ENCODE results near the gene DAAM2. TPM values are rescaled to one million over a fixed set of nuclear protein-coding genes. Genes with fewer than 3 reads are reported as not detected.

Gene DAAM2
- total RNA-seq, 6 experiments from 2014 or later: 1.6 to 9.8 (median 4.7) TPM

GRCh38 chr6:39902136-39902535 lies 110.0 kb downstream of the DAAM2 start:
- Histone ChIP-seq H3K4me1 (peaks cover 0 to 29% (median 8%) of the 10 kb centered on the region in 4 donors), H3K36me3 (peaks cover 0 to 13% (median 4%) of the 10 kb centered on the region in 4 donors), H3K9me3 (no peaks in the 10 kb centered on the region), H3K27me3 (no peaks in the 10 kb centered on the region), H3K4me3 (no peak overlapping the region), H3K27ac (peak overlapping the region in 1 of 3 donors; percentile 61)
- TF ChIP-seq, protein P1, sequence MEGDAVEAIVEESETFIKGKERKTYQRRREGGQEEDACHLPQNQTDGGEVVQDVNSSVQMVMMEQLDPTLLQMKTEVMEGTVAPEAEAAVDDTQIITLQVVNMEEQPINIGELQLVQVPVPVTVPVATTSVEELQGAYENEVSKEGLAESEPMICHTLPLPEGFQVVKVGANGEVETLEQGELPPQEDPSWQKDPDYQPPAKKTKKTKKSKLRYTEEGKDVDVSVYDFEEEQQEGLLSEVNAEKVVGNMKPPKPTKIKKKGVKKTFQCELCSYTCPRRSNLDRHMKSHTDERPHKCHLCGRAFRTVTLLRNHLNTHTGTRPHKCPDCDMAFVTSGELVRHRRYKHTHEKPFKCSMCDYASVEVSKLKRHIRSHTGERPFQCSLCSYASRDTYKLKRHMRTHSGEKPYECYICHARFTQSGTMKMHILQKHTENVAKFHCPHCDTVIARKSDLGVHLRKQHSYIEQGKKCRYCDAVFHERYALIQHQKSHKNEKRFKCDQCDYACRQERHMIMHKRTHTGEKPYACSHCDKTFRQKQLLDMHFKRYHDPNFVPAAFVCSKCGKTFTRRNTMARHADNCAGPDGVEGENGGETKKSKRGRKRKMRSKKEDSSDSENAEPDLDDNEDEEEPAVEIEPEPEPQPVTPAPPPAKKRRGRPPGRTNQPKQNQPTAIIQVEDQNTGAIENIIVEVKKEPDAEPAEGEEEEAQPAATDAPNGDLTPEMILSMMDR (IDR thresholded peaks at IDR 0.05): no peak
- DNase-seq: no peak
- peak in 3 of 4 donors; percentile 1 to 18 (median 5) for ATAC-seq
- intact Hi-C loops (cut with DNase I): loop anchor here in 1 of 2 donors (10.0 kb wide), 1 partner anchor 537 kb away; no protein-coding TSS in a partner anchor
- WGBS (ENCODE audit: insufficient coverage, low coverage, low lambda C conversion rate, missing lambda C conversion rate): 80% methylated on average over 1 of the region's 2 CpGs

- peak in 1 of 4 donors; percentile 4 for ATAC-seq
- DNase-seq: peak in 1 of 3 donors; percentile 41
- intact Hi-C loops (cut with DNase I): loop anchor here in 1 of 2 donors (10.0 kb wide), 1 partner anchor 538 kb away; no protein-coding TSS in a partner anchor
- no peaks in the 10 kb centered on the region for H3K27me3 ChIP-seq
- peaks cover 0 to 13% (median 4%) of the 10 kb centered on the region in 4 donors for H3K36me3 ChIP-seq
- no peak overlapping the region for H3K4me3 ChIP-seq
- H3K4me1 ChIP-seq: peaks cover 0 to 29% (median 8%) of the 10 kb centered on the region in 4 donors
- H3K27ac ChIP-seq: no peak overlapping the region
- WGBS (ENCODE audit: insufficient coverage, low coverage, low lambda C conversion rate, missing lambda C conversion rate): no CpG with 5 or more reads among the region's 4 CpGs
- TF ChIP-seq, protein P1 (IDR thresholded peaks at IDR 0.05): peak in 2 of 4 donors; percentile 17 to 27
- no peak for TF ChIP-seq POLR2A (IDR thresholded peaks at IDR 0.05)
- H3K9me3 ChIP-seq: no peaks in the 10 kb centered on the region
These were observed 110.8 kb downstream of the DAAM2 start for GRCh38 chr6:39902786-39903465.

- no peak for ATAC-seq
- Histone ChIP-seq H3K27ac (no peak overlapping the region), H3K36me3 (peaks cover 0 to 13% (median 4%) of the 10 kb centered on the region in 4 donors), H3K4me1 (peaks cover 0 to 29% (median 8%) of the 10 kb centered on the region in 4 donors), H3K4me3 (no peak overlapping the region), H3K27me3 (no peaks in the 10 kb centered on the region), H3K9me3 (no peaks in the 10 kb centered on the region)
- peak in 1 of 3 donors; percentile 36 for DNase-seq
- WGBS (ENCODE audit: insufficient coverage, low coverage, low lambda C conversion rate, missing lambda C conversion rate): no CpG with 5 or more reads among the region's 6 CpGs
- intact Hi-C loops (cut with DNase I): loop anchor here in 1 of 2 donors (10.0 kb wide), 1 partner anchor 539 kb away; no protein-coding TSS in a partner anchor
- TF ChIP-seq, protein P1 (IDR thresholded peaks at IDR 0.05): no peak
- TF ChIP-seq POLR2A (IDR thresholded peaks at IDR 0.05): no peak
These were observed 111.5 kb downstream of the DAAM2 start for GRCh38 chr6:39903656-39904055.

DNA sequence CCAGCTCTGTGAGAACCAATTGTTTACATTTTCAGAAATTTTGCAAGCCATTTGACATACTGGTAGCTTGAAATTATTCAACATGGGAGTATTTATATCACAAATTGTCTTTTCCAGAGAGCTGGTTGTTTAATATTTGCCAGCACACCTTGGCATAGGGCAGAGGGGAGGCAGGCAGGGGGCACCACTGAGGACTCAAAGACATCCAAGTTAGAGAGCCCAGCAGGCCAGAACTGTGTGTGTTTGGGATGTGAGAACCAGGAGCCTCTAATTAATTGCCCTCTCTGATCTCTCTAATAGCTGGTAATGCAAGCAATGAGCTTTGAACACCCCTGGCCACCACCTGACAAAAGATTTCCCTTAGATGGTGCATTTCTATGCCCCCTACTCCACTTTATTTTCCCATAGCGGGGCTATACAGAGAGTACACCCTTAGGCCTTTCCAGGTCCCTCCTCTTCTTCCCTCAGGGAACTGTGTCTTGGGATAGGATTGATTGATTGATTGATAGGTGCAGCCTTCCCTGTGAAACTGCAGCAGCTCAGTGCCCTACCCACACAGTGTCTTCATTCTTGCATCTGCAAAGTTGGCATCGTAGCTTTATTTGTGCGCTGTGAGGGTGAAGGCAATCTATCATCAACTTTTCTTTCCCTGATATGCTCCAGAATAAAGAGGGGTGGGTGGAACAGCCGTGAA lies 112.9 kb downstream of the DAAM2 start:
- TF ChIP-seq, protein P1 (IDR thresholded peaks at IDR 0.05): no peak
- TF ChIP-seq POLR2A (IDR thresholded peaks at IDR 0.05): no peak
- Histone ChIP-seq H3K4me3 (no peak overlapping the region), H3K4me1 (peaks cover 0 to 29% (median 8%) of the 10 kb centered on the region in 4 donors), H3K27me3 (no peaks in the 10 kb centered on the region), H3K27ac (no peak overlapping the region), H3K9me3 (no peaks in the 10 kb centered on the region), H3K36me3 (peaks cover 0 to 13% (median 4%) of the 10 kb centered on the region in 4 donors)
- intact Hi-C loops (cut with DNase I): loop anchor here in 1 of 2 donors (10.0 kb wide), 1 partner anchor 540 kb away; no protein-coding TSS in a partner anchor
- 76% methylated on average over 3 of the region's 4 CpGs for WGBS (ENCODE audit: insufficient coverage, low coverage, low lambda C conversion rate, missing lambda C conversion rate)
- DNase-seq: peak in 1 of 3 donors; percentile 22
- ATAC-seq: no peak

Measured in right lobe of liver (tissue), 6 donors.